ENCODE measurements around the gene PSMC5. TPM values are rescaled to one million over a fixed set of nuclear protein-coding genes. Genes with fewer than 3 reads are reported as not detected.

PSMC5 gene
- total and polyA plus RNA-seq, 2 donors (not counting 3 experiments of a cell fraction or from before 2014, with no cell fraction given), result 179 to 236 TPM

- CTCF ChIA-PET, result interaction anchor here (1.1 to 1.7 kb wide), 5 partner anchors 8 to 410 kb away, joined by 3 to 6 read pairs (median 6); no protein-coding TSS in a partner anchor
- Histone ChIP-seq H2AFZ (ENCODE audit: low read depth, low read length) (no peak overlapping the region), H3K4me2 (ENCODE audit: insufficient read depth, low read length) (no peak overlapping the region), H3K9ac (replicated peaks; ENCODE audit: extremely low read depth, insufficient read depth, low read length) (no peak overlapping the region), H4K20me1 (replicated peaks; ENCODE audit: control insufficient read depth, extremely low read depth, insufficient read depth, low read length) (no peaks in the 10 kb centered on the region), H3K27me3 (ENCODE audit: control insufficient read depth in 2 of 2, insufficient read depth in 2 of 2, low read length in 2 of 2) (no peaks in the 10 kb centered on the region), H3K4me1 (ENCODE audit: control insufficient read depth, extremely low read depth, insufficient read depth, low read length) (peaks cover under 1% of the 10 kb centered on the region), H3K4me3 (replicated peaks in 1 of 3; ENCODE audit: insufficient read depth in 1 of 3, low read depth in 1 of 3, low read length in 3 of 3) (no peak overlapping the region), H3K79me2 (ENCODE audit: control insufficient read depth, insufficient read depth, low read length) (peaks cover 24% of the 10 kb centered on the region), H3K9me1 (replicated peaks; ENCODE audit: control insufficient read depth, extremely low read depth, insufficient read depth, low read length) (no peaks in the 10 kb centered on the region), H3K9me3 (replicated peaks; ENCODE audit: control insufficient read depth, insufficient read depth, low read length) (no peaks in the 10 kb centered on the region), H3K27ac (ENCODE audit: insufficient read depth, low read depth, low read length) (no peak overlapping the region), H3K36me3 (ENCODE audit: control insufficient read depth in 2 of 2, extremely low read depth in 1 of 2, insufficient read depth in 2 of 2, low read length in 2 of 2) (peaks cover 21 to 45% of the 10 kb centered on the region in 2 experiments)
- no TSS peak for BruUV-seq (replicated peaks)
- no peak for DNase-seq (ENCODE audit: low read depth, low spot score)
- TF ChIP-seq MYC (IDR thresholded peaks at IDR 0.05; ENCODE audit: low read depth, low read length) (no peak), GATA2 (IDR thresholded peaks at IDR 0.05; ENCODE audit: insufficient read depth, insufficient read length, low read depth, low read length) (no peak), EZH2 (IDR thresholded peaks at IDR 0.05; ENCODE audit: borderline replicate concordance, low read depth, low read length, severe bottlenecking) (no peak), POLR2A (IDR thresholded peaks at IDR 0.05; ENCODE audit: low read depth, low read length) (no peak), MAX (IDR thresholded peaks at IDR 0.05; ENCODE audit: insufficient read depth, insufficient read length) (no peak), CTCF (IDR thresholded peaks at IDR 0.05; ENCODE audit: extremely low read depth in 1 of 2, insufficient read depth in 1 of 2, low read depth in 1 of 2, low read length in 2 of 2) (no peak), POLR2AphosphoS5 (IDR thresholded peaks at IDR 0.05; ENCODE audit: insufficient read depth, low read depth, low read length) (no peak), JUN (IDR thresholded peaks at IDR 0.05; ENCODE audit: borderline replicate concordance, insufficient read depth, insufficient read length, low read depth) (no peak), FOS (IDR thresholded peaks at IDR 0.05; ENCODE audit: borderline replicate concordance, insufficient read depth, low read length) (no peak)
- dilution Hi-C loops (cut with MboI; ENCODE audit: extremely low pct_ligation_motif_present, low sequenced_read_pairs), result no loop called here
- POLR2A ChIA-PET, result no interaction called here
- no peak for FAIRE-seq
- intact Hi-C loops (cut with micrococcal nuclease), result loop anchor here (2.0 kb wide), 1 partner anchor 136 kb away; no protein-coding TSS in a partner anchor
Observed at GRCh38 chr17:63835167-63835720, 8.0 kb downstream of the PSMC5 start.
